Effector memory CD8-positive, alpha-beta T cell (primary cell): Measurements from ENCODE around the gene TTLL11.

Experiments
- ATAC-seq: fragments of 150-1000 bp; cut with Tn5 transposase; replicated peaks from 2 replicates; pipeline ENCODE4 v1.10.0; 2021; ENCODE audit warnings: mild to moderate bottlenecking, moderate library complexity
- DNase-seq, 3 experiments: peaks; one replicate each; pipeline ENCODE4 v3.0.0; 2021
- H3K27ac Mint-ChIP-seq, 2 donors: one replicate each; pipeline ENCODE4 v1.8.0; 2022; ENCODE audit warnings: mild to moderate bottlenecking in 2 of 2, mixed read lengths in 2 of 2, moderate library complexity in 2 of 2
- H3K27me3 Mint-ChIP-seq, 2 donors: one replicate each; pipeline ENCODE4 v1.8.0; 2022; ENCODE audit warnings: mixed read lengths in 2 of 2
- H3K36me3 Mint-ChIP-seq: one replicate; pipeline ENCODE4 v1.8.0; 2022; ENCODE audit warnings: mild to moderate bottlenecking, moderate library complexity, mixed read lengths; ENCODE audit not compliant: insufficient read depth
- H3K4me1 Mint-ChIP-seq, 2 donors: one replicate each; pipeline ENCODE4 v1.8.0; 2022; ENCODE audit warnings: low read depth in 2 of 2, mixed read lengths in 2 of 2
- H3K4me3 Mint-ChIP-seq, 2 donors: one replicate each; pipeline ENCODE4 v1.8.0; 2022; ENCODE audit warnings: mild to moderate bottlenecking in 2 of 2, mixed read lengths in 2 of 2, moderate library complexity in 2 of 2
- H3K9me3 Mint-ChIP-seq, 2 donors: one replicate each; pipeline ENCODE4 v1.8.0; 2022; ENCODE audit warnings: mixed read lengths in 2 of 2
- total RNA-seq, 9 experiments: gene quantifications; one replicate each; lab custom pipeline; 2026; lab: John Stamatoyannopoulos, UW

TTLL11 gene, protein sequence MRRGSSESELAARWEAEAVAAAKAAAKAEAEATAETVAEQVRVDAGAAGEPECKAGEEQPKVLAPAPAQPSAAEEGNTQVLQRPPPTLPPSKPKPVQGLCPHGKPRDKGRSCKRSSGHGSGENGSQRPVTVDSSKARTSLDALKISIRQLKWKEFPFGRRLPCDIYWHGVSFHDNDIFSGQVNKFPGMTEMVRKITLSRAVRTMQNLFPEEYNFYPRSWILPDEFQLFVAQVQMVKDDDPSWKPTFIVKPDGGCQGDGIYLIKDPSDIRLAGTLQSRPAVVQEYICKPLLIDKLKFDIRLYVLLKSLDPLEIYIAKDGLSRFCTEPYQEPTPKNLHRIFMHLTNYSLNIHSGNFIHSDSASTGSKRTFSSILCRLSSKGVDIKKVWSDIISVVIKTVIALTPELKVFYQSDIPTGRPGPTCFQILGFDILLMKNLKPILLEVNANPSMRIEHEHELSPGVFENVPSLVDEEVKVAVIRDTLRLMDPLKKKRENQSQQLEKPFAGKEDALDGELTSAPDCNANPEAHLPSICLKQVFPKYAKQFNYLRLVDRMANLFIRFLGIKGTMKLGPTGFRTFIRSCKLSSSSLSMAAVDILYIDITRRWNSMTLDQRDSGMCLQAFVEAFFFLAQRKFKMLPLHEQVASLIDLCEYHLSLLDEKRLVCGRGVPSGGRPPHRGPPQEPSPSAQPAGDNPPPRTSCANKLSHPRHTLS
- 3.4 to 8.1 (median 5.3) reads per million in 9 experiments for total RNA-seq

DNA sequence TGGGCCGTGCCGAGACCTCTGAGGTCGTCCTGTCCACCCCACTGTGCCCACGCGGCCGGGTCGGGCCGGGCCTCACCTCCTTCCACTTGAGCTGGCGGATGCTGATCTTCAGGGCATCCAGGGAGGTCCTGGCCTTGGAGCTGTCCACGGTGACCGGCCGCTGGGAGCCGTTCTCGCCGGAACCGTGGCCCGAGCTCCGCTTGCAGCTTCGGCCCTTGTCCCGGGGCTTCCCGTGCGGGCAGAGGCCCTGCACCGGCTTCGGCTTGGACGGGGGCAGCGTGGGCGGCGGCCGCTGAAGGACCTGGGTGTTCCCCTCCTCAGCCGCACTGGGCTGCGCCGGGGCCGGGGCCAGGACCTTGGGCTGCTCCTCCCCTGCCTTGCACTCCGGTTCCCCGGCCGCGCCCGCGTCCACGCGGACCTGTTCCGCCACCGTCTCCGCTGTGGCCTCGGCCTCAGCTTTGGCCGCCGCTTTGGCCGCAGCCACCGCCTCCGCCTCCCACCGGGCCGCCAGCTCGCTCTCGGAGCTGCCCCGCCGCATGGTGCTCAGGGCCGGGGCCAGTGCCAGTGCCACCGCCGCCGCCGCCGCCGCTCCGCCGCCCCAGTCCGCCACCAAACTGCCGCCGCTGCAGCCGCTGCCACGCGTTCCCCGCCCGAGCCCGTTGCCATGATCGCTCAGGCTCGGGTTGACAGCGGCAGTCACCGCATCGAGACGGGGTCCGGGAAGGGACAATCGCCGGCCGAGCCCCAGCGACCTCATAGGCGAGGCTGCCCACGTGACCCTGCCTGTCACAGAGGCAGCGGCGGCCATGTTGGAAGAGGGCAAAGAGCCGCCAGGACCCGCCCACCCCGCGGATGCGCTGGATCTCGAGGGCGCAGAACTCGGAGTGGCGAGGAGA, at the start of gene TTLL11:
TSS of gene TTLL11 (minus strand) at position 698 of the 896 bp plus-strand sequence. CDS start at position 538, 160 bp downstream.
- Mint-ChIP-seq H3K9me3 (no peaks in the 10 kb centered on the region), H3K27ac (peak within 1 kb of the TSS; percentile 73 to 87), H3K4me3 (peak within 1 kb of the TSS; percentile 93 to 94), H3K36me3 (peaks cover 7% of the 10 kb centered on the region), H3K4me1 (peaks cover 35% of the 10 kb centered on the region in 2 donors), H3K27me3 (no peaks in the 10 kb centered on the region)
- ATAC-seq = peak; percentile 95
- DNase-seq = peak; percentile 96 to 97 (median 97)

DNA sequence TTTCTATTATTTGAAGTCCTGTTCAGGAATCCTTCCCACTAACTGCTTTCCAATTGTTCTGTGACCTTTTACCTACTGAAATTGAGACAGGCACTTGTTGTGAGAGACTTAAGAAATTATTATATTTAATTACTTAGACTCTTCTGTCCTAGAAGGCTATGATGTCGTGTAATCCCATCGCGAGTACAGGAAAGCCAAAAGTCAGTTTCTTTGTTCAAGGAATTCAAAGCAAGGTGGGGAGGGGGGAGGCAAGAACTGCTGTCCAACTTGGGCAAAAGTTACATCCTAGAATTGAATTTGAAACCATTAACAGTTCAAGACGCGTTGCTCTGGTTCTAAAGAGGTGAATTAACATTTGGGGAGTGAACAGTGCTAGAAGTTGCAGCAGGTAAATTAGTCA, 48.6 kb upstream of the TTLL11 start:
- no peaks in the 10 kb centered on the region for H3K9me3 Mint-ChIP-seq
- ATAC-seq (no peak), DNase-seq (no peak)
- H3K27me3 Mint-ChIP-seq = no peaks in the 10 kb centered on the region
- H3K36me3 Mint-ChIP-seq = peaks cover 24% of the 10 kb centered on the region
- no peak overlapping the region for H3K27ac Mint-ChIP-seq
- H3K4me3 Mint-ChIP-seq = no peak overlapping the region
- H3K4me1 Mint-ChIP-seq = peaks cover 0 to 2% of the 10 kb centered on the region in 2 donors

DNA sequence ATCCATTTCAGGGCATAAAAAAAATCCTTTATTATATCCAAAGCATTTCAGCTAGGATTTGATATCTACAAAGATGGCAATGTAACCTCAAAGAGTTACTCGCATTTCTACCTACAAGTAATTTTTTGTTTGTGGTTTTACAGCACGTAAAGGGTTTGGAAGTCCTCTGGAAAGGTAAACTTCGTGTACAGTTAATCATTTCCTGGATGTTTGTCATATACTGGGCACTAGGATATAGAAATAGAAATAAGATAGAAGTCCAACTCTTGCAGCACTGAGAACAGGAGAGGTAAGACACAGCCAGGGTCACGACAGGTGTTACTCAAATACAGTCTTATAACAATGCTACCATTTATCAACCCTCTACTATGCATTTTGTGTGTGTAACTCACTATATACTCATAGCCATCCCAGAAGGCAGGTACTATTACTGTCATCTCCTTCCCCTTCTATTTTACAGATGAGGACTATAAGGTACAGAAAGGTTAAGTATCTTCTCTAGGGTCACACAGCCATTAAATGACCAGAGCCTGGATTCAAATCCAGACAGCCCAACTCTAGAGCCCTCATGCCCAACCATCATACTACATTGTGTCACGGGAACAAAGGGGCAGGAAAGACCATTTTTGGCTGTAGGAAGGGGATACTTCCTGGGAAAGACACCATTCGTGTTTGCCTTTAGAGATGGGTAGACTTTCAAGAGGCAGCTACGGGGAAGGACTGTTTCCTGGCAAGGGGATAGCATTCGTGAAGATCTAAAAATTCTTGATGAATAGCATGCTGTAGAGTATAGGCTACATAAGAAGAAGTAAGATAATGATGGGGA, 47.5 kb upstream of the TTLL11 start:
- H3K36me3 Mint-ChIP-seq = peaks cover 13% of the 10 kb centered on the region
- ATAC-seq (no peak), DNase-seq (no peak)
- peaks cover 0 to 2% of the 10 kb centered on the region in 2 donors for H3K4me1 Mint-ChIP-seq
- H3K27ac Mint-ChIP-seq = no peak overlapping the region
- H3K4me3 Mint-ChIP-seq = no peak overlapping the region
- H3K9me3 Mint-ChIP-seq = no peaks in the 10 kb centered on the region
- H3K27me3 Mint-ChIP-seq = no peaks in the 10 kb centered on the region

DNA sequence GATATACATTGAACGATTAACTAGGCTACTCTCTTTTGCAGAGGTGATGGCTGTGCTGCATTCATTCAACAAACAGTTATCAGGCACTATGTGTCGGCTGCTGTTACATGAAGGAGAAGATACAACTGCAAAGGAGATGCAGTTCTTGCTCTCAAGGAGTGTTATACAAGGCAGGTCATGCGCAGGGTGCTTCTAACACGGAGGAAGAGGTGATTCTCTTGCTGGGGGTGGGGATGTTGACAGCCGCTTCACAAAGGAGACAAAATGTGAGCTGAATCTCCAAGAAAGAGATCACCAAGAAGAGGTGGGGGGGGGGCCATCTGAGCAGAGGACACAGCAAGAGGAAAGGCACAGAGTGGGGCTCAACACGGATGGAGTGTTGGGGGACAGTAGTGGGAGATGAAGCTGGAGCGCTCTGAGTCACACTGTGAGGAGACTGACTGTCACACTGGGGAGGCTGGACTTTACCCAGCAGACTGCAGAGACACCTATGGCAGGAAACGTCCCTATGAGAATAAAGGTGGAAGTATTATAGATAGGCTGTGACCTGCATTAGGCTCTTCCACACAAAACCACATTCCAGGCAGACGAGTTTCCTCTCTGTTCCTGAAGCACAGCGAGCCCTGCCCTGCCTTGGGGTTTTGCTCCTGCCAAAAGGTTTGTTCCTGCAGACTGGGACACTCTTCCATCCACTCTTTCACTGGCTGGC, 45.6 kb upstream of the TTLL11 start:
- DNase-seq (no peak), ATAC-seq (no peak)
- Mint-ChIP-seq H3K27ac (no peak overlapping the region), H3K36me3 (peaks cover 6% of the 10 kb centered on the region), H3K9me3 (no peaks in the 10 kb centered on the region), H3K4me1 (no peaks in the 10 kb centered on the region), H3K27me3 (no peaks in the 10 kb centered on the region), H3K4me3 (no peak overlapping the region)

DNA sequence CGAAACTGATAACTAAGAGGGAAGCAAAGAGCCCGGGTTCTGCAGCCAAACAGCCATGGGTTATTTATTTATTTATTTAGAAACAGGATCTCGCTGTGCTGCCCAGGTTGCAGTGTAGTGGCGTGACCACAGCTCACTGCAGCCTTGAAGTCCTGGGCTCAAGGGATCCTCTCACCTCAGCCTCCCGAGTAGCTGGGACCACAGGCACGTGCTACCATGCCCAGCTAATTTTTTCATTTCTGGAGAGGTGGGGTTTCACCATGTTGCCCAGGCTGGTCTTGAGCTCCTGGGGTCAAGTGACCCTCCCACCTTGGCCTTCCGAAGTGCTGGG, 42.4 kb upstream of the TTLL11 start:
- no peaks in the 10 kb centered on the region for H3K9me3 Mint-ChIP-seq
- peaks cover 10 to 28% of the 10 kb centered on the region in 2 donors for H3K27me3 Mint-ChIP-seq
- no peaks in the 10 kb centered on the region for H3K36me3 Mint-ChIP-seq
- H3K4me3 Mint-ChIP-seq = no peak overlapping the region
- ATAC-seq = no peak
- H3K4me1 Mint-ChIP-seq = no peaks in the 10 kb centered on the region
- no peak overlapping the region for H3K27ac Mint-ChIP-seq
- DNase-seq = no peak

DNA sequence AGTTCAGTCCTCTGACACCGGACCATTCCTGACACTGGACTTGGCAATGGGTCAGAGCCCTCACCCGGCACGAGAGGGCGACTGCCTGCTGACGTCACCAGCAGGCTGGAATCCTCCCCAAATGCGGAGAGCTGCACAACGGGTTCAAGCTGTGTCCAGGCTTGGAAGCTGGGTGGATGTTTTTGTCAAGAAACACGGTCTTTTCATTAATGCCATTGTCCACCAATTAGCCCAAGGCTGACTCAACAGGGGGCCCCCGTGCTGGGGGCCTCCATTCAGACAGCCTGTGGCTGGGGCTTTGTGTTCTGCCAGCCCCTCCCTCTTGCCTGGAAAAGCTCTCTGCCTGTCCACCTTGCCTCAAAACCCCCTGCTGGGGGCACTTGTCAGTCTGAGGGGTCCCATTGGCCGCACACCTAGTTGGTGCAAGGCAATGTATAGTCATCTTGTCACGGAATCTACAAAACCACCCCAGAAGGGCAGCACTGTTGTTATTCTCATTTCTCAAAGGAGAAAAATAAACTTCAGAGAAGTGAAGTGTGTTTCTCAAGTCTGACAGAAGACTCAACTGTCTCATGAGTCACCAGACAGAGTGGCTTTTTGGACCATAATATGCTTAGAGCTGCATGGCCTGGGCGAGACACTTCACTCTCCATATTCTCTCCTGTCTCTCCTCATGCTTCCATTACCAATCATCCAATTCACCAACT, 41.9 kb upstream of the TTLL11 start:
- Mint-ChIP-seq H3K27ac (no peak overlapping the region), H3K4me3 (no peak overlapping the region), H3K27me3 (peaks cover 10 to 33% of the 10 kb centered on the region in 2 donors), H3K36me3 (no peaks in the 10 kb centered on the region), H3K9me3 (no peaks in the 10 kb centered on the region), H3K4me1 (no peaks in the 10 kb centered on the region)
- ATAC-seq = no peak
- DNase-seq = no peak

DNA sequence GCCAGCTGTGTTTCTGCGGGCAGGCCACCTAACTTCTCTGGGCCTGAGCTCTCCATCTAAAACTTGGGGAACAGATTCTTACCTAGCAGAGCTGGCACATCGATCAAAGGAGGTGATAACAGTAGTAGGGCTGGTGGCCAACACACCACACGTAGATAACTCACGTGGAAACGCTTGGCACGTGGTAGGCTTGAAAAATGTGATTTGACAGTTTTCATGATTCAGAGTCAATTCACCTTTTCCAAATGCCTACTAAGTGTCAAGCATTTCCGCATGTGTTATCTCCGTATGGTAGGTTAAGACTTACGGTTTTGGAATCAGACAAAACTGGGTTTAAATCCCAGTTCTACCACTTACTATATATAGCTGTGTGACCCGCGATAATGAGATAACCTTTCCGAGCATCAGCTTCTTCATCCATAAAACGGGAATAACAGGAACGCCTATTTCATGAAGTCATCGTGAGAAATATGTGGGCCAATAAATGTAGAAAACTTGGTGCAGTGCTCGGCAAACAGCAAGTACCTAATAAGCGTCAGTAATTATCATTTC, 41.0 kb upstream of the TTLL11 start:
- no peaks in the 10 kb centered on the region for H3K36me3 Mint-ChIP-seq
- no peak overlapping the region for H3K27ac Mint-ChIP-seq
- no peak overlapping the region for H3K4me3 Mint-ChIP-seq
- no peaks in the 10 kb centered on the region for H3K4me1 Mint-ChIP-seq
- DNase-seq = no peak
- H3K9me3 Mint-ChIP-seq = no peaks in the 10 kb centered on the region
- no peak for ATAC-seq
- H3K27me3 Mint-ChIP-seq = peaks cover 10 to 33% of the 10 kb centered on the region in 2 donors

DNA sequence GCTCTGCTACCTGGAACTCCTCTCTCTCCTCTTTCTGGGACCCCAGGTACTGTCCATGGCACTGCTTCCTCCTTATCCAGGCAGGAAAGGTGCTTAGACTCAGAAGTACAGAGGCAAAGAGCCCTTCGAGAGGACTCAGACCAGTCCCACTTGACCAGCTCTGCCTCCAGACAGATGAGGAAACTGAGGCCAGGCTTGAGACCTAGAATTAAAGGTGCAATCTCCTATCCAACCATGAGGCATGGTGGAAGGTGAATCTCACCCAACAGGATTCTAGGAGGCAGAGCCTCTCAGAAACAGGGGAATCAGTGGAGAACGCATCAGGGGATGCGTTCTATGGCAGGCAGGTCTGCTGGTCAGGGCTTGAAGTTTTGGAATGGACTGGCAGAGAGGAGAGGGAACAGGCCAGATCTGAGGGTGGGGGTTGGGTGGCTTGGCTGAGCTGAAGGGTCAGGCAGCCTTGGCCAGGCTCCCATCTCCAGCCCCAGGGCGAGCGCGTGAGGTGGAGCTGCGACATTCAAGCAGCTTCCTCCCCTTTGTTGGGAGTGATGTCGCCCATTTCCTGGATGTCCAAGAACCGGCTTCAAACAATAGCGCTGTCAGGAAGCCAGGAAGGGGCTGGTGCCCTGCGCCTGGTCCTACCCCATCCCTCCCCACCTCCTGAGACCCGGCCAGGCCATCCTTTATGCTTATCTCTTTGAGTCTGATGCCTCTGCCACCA, 40.3 kb upstream of the TTLL11 start:
- Mint-ChIP-seq H3K4me3 (no peak overlapping the region), H3K36me3 (no peaks in the 10 kb centered on the region), H3K27ac (no peak overlapping the region), H3K27me3 (peaks cover 10 to 33% of the 10 kb centered on the region in 2 donors), H3K9me3 (no peaks in the 10 kb centered on the region), H3K4me1 (no peaks in the 10 kb centered on the region)
- DNase-seq (no peak), ATAC-seq (no peak)

DNA sequence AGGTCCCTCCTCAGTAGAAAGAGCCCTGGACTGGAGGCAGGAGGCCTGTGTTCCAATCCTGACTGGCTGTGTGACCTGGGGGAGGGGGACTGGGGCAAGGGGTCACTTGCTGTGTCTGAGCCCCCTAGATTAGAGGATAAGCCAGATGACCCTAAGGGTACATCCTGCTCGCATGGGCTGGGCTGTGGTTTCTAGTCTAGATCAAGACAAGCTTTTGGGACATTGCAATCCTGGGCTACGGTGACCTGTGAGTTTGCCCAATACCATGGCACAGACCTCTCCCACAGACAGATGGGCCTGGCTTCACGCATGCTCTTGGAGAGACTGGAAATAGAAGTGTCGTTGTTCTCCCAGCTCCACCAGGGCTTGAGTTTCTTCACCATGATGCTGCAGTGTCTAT, 39.4 kb upstream of the TTLL11 start:
- no peak for DNase-seq
- Mint-ChIP-seq H3K9me3 (no peaks in the 10 kb centered on the region), H3K27me3 (peaks cover 10 to 39% of the 10 kb centered on the region in 2 donors), H3K4me3 (no peak overlapping the region), H3K4me1 (peaks cover 0 to under 1% of the 10 kb centered on the region in 2 donors), H3K27ac (no peak overlapping the region), H3K36me3 (no peaks in the 10 kb centered on the region)
- ATAC-seq = no peak

DNA sequence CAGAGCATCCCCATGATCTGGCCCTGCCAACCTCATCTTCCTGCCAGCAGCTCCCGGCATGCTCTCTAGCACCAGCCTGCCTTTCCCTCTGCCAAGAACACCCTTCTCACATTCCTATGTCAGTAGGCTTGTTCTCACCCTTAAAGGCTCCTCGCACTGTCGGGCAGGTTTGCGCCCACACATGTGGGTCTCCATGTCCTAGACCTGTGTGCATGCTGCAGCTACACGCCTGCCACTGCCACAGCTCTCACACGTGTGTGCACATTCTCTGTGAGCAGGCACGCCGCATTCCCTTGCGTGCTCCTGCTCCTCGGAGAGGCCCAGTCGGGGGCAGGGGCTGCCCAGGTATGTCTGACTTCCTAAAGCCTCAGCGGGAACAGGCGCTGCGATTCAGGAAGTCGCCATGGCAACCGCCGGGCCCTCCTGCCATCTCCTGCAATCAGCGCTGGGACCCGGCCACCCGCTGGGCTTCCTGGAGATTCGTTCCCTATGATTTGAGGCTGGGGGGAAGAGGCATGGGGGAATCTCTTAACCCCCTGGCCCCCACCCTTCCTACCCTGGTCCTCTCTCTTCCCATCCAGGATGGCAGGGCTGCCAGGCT, 38.4 kb upstream of the TTLL11 start:
- ATAC-seq (no peak), DNase-seq (no peak)
- Mint-ChIP-seq H3K4me3 (no peak overlapping the region), H3K9me3 (no peaks in the 10 kb centered on the region), H3K27me3 (peaks cover 13 to 50% of the 10 kb centered on the region in 2 donors), H3K36me3 (no peaks in the 10 kb centered on the region), H3K27ac (no peak overlapping the region), H3K4me1 (peaks cover 1 to 3% of the 10 kb centered on the region in 2 donors)

DNA sequence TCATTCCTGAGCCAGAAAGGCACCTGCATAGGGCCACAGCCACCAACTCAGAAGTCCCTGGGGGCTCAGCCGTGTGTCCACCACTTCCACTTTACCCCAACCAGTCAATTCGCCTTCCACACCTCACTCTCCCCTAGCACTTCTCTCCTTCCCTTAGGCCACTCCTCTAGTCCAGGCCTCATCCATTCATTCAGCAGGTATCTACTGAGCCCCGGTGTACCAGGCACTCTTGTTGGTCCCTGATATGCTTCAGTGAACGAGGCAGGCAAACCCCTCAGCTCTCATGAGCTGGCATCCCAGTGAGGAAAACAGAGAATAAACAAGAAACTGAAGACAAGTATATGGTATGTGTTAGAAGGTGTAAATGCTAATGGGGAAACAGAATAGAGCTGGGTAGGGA, 37.7 kb upstream of the TTLL11 start:
- peaks cover 6 to 10% of the 10 kb centered on the region in 2 donors for H3K4me1 Mint-ChIP-seq

More for the DNA sequence above, 37.7 kb upstream of the TTLL11 start:
- H3K9me3 Mint-ChIP-seq = no peaks in the 10 kb centered on the region
- no peaks in the 10 kb centered on the region for H3K36me3 Mint-ChIP-seq
- H3K4me3 Mint-ChIP-seq = no peak overlapping the region
- peak overlapping the region in 1 of 2 donors; percentile 6 for H3K27ac Mint-ChIP-seq
- DNase-seq (no peak), ATAC-seq (no peak)
- peaks cover 19 to 56% of the 10 kb centered on the region in 2 donors for H3K27me3 Mint-ChIP-seq
